Activated effector memory CD4-positive, alpha-beta T cell treated with Interleukin-2 at 50 U/mL for 16 hours (primary cell): ENCODE results near the gene KAT2A.

ENCODE experiments used
- DNase-seq: peaks from one replicate; pipeline ENCODE4 v3.0.0-alpha.2; 2020

Gene KAT2A

GRCh38 chr17:42090964-42091790 is 30.0 kb downstream of the KAT2A start:
- DNase-seq, result no peak

- DNase-seq, result no peak
Observed at GRCh38 chr17:42088736-42089135, 32.4 kb downstream of the KAT2A start.

- DNase-seq, result no peak
Observed at GRCh38 chr17:42087736-42088705, 33.1 kb downstream of the KAT2A start.

GRCh38 chr17:42087042-42087701 is 34.0 kb downstream of the KAT2A start:
- no peak for DNase-seq

- no peak for DNase-seq
Observed at GRCh38 chr17:42081516-42082129, 39.5 kb downstream of the KAT2A start.

GRCh38 chr17:42079541-42079940 is 41.6 kb downstream of the KAT2A start:
- DNase-seq, result no peak

- no peak for DNase-seq
Observed at GRCh38 chr17:42078396-42079043, 42.6 kb downstream of the KAT2A start.

- DNase-seq, result no peak
Observed at GRCh38 chr17:42077755-42078154, 43.4 kb downstream of the KAT2A start.

GRCh38 chr17:42076797-42077559 is 44.2 kb downstream of the KAT2A start:
- no peak for DNase-seq

- no peak for DNase-seq
Observed at GRCh38 chr17:42075789-42076188, 45.4 kb downstream of the KAT2A start.

- DNase-seq, result no peak
Observed at GRCh38 chr17:42072323-42073187, 48.6 kb downstream of the KAT2A start.

- no peak for DNase-seq
Observed at GRCh38 chr17:42071810-42072209, 49.4 kb downstream of the KAT2A start.

- DNase-seq, result no peak
Observed at GRCh38 chr17:42068979-42069378, 52.2 kb downstream of the KAT2A start.

- DNase-seq, result peak; percentile 53
Observed at GRCh38 chr17:42067371-42068091, 53.6 kb downstream of the KAT2A start.

- no peak for DNase-seq
Observed at GRCh38 chr17:42065201-42065600, 56.0 kb downstream of the KAT2A start.
